Measurements from ENCODE around the gene AATK.

Gene AATK

GRCh38 chr17:81114351-81115093, 51.5 kb downstream of the AATK start:
- DNase-seq (ENCODE audit: low read depth in 1 of 2, low spot score in 1 of 2), result no peak

- DNase-seq (ENCODE audit: low read depth in 1 of 2, low spot score in 1 of 2), result no peak
These were observed 52.8 kb downstream of the AATK start for GRCh38 chr17:81113158-81113724.

GRCh38 chr17:81112450-81112849, 53.6 kb downstream of the AATK start:
- DNase-seq (ENCODE audit: low read depth in 1 of 2, low spot score in 1 of 2), result no peak

DNA sequence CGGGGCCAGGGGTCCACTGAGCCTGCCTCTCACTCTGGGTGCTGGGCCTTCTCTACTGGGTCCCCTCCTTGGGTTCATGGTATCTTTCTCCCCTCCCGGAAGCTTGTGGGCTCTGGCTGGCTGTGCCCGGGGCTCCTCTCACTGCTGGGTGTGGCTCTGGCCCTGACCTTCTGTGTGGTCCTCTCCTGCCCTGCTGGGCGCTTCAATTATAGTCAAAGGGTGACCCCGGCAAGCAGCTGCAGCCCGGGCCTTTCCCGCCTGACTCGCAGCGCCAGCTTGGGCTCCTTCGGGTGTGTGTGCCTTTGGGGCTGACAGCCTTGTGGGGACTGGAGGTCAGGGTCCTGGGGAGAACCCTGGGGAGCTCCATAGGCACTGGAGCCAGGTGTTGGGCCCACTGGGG, 55.0 kb downstream of the AATK start:
- no peak for DNase-seq (ENCODE audit: low read depth in 1 of 2, low spot score in 1 of 2)

- DNase-seq (ENCODE audit: low read depth in 1 of 2, low spot score in 1 of 2), result no peak
These were observed 55.5 kb downstream of the AATK start for GRCh38 chr17:81110488-81111040.

DNA sequence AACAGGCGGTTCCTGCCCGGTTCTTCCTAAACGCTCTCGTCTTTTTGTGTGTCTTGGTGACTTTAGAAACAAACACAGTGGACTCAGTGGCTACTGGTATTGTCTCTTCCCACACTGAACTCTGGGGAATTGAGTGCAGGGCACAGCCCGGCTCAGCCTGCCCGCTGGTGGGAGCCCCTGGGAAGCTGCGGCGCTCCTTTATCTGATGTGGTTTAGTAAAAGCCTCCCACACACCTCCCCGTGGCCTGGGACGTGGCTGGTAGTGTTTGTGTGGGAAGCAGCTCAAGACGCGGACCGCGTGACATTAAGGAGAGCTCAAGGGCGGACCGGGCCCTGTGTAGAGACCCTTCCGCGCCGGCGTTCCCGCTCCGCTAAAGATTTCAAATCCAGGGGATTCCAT, 56.1 kb downstream of the AATK start:
- DNase-seq (ENCODE audit: low read depth in 1 of 2, low spot score in 1 of 2), result no peak

GRCh38 chr17:81108220-81108619, 57.8 kb downstream of the AATK start:
- DNase-seq (ENCODE audit: low read depth in 1 of 2, low spot score in 1 of 2), result no peak

DNA sequence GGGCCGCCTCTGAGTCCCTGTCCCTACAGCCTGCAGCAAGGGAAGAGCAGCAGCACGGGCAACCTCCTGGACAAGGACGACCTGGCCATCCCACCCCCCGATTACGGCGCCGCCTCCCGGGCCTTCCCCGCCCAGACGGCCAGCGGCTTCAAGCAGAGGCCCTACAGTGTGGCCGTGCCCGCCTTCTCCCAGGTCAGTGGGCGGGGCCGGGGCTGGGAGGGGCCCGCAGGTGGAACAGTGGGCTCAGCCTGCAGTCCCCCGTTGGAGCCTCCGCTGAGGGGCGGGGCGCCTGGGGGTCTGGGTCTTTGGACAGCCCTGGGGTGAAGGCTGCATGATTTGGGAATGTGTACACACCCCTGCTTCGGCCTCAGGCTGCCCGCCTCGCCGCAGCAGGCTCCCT, 59.3 kb downstream of the AATK start:
- no peak for DNase-seq (ENCODE audit: low read depth in 1 of 2, low spot score in 1 of 2)

DNA sequence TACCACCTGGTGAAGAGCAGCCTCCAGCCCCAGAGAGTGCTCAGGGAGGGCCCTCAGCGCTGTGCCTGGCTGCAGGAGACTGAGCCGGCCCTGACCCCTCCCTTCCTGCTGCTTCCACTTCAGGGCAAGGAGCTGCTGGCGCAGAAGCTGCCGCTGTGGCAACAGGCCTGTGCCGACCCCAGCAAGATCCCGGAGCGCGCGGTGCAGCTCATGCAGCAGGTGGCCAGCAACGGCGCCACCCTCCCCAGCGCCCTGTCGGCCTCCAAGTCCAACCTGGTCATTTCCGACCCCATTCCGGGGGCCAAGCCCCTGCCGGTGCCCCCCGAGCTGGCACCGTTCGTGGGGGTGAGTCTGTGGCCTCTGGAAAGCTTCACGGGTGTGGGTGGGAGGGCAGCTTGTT, 62.6 kb downstream of the AATK start:
- no peak for DNase-seq (ENCODE audit: low read depth in 1 of 2, low spot score in 1 of 2)

DNA sequence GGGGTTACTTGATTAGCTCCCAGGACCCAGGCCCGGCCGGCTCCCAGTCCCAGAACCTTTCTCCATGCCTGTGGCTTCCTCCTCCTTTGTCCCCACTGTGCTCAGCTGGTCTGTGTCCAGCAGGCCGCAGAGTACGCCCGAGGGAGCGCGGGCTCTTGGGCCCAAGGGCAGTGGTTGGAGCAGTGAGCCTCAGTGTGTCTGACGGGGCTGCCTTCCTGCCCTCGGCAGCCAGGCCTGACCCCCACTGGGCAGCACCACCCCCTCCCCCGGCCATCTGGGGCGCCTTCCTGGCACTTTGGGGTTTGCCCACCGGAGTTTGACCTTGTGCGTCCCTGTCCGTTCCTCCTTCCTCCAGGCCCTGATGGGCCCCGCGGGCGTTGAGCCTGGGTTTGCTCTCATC, 63.2 kb downstream of the AATK start:
- no peak for DNase-seq (ENCODE audit: low read depth in 1 of 2, low spot score in 1 of 2)

DNA sequence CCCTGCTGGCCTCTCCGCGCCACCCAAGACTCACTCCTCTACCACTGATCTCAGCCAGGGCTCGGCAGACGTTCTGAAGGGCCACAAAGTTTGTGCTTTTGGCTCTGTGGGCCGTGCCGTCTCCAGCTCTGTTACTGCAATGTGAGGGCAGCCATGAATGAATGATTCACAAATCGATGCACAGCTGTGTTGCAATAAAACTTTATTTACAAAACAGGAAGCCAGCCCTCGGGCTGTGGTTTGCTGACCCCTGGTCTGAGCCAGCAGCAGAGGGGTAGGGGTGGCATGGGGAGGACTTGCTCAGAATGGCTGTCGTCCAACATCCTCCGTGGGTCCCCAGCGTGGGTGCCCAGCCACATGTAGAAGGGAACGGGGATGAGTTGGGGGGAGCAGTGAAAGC, 63.7 kb downstream of the AATK start:
- DNase-seq (ENCODE audit: low read depth in 1 of 2, low spot score in 1 of 2), result no peak

DNA sequence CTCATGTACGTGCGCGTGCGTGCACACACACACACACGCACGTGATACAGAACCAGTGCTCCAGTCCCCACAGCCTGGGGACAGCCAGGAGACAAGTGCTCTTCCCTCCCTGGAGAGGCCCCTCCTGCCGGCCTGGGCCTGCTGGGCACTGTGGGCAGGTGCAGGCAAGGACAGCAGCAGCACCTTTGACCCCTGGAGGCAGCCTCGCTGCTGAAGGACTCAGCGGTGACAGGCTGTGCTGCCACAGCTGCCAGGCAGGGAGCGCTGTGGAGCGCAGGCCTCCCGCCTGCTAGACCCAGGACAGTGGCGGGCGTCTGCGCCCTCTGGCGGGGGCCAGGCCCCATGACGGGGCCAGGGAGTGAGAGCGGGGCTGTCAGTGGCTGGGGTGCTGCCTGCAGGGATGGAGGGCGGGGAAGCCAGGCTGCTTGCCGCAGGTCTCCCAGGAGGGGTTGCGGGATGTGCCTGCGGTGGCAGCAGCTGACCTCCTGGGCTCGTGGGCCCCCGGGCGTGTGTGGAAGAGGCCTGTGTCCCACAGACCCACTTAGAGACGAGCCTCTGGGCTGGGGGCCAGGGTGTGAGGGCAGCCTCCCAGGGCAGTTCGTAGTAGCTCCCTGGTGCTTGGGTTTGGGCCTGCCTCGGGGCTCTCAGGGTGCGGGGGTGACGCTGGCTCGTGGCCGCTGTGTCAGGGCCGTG, 64.3 kb downstream of the AATK start:
- peak; percentile 83 to 85 for DNase-seq (ENCODE audit: low read depth in 1 of 2, low spot score in 1 of 2)

- DNase-seq (ENCODE audit: low read depth in 1 of 2, low spot score in 1 of 2), result no peak
These were observed 65.4 kb downstream of the AATK start for GRCh38 chr17:81100668-81101067.

DNA sequence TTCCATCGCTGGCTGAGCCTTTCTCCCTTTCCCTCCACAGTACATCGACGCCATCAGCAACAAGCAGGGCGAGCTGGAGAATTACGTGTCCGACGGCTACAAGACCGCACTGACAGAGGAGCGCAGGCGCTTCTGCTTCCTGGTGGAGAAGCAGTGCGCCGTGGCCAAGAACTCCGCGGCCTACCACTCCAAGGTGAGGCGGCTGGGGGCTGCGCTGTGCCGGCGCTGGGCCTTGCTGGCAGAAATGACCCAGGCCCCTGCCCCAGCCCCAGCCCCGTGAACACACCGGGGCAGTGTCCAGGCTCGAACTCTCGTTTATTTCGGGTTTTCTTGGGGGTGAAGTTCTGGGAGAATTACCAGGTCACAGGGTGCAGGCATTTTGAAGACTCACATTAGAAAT, 66.1 kb downstream of the AATK start:
- DNase-seq (ENCODE audit: low read depth in 1 of 2, low spot score in 1 of 2), result no peak

- no peak for DNase-seq (ENCODE audit: low read depth in 1 of 2, low spot score in 1 of 2)
These were observed 68.1 kb downstream of the AATK start for GRCh38 chr17:81097943-81098308.

DNA sequence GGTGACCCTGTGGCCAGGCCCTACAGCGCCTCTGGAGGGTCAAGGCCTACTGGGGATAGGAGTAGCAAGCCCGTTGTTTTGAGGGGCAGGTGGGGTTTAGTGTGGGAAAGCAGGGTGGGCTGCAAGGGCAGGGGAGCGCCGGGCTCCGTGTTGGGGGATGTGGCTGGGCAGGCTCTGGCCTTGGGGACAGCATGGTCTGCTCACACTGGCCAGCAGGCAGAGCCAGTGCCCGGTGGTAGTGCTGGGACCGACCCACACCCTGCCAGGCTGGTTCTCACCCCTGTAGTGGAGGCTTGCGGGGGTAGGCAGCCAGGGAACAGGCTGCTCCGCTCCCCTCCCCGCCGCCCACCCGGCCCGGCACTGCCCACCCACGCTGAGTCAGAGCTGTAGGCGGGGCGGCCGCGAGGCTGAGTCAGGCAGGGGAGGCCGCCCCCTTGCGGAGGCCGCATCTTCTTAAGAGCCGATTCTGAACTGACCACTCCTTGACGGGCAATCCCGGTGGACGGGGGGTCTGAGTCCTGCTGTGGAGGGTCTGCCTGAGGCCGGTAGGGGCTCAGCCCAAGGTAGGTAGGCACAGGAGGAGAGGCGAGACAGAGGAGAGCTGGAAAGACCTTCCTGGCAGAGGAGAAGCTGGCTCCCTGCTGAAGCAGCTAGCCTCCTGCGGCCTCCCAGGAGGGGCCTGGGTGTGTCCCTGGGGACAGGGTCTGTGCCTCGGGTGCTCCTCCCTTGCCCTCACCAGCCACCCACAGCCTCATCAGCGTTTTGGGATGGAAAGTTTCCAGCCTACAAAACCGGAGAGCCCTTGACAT, 68.7 kb downstream of the AATK start:
- DNase-seq (ENCODE audit: low read depth in 1 of 2, low spot score in 1 of 2), result peak; percentile 19 to 50

- DNase-seq (ENCODE audit: low read depth in 1 of 2, low spot score in 1 of 2), result no peak
These were observed 69.3 kb downstream of the AATK start for GRCh38 chr17:81096741-81097133.

DNA sequence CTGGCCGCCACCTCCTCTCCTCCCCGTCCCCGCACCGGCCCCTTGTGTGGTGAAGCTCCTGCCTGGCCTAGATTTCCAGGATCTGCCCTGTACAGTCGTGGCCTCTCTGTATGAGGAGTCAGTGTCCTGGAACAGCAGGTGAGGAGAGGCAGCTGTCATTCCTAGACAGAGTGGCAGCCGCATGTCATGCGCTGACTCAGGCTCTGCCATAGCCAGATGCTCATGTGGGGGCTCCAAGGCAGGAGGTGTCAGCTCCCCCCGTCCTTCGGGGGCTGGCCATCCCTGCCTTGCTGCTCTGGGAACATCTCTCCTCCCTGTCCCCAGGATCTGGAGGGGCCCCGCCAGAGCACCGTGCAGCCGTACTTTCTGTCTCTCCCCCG, 70.6 kb downstream of the AATK start:
- no peak for DNase-seq (ENCODE audit: low read depth in 1 of 2, low spot score in 1 of 2)

GRCh38 chr17:81094509-81095382, 71.3 kb downstream of the AATK start:
- DNase-seq (ENCODE audit: low read depth in 1 of 2, low spot score in 1 of 2), result peak; percentile 66 to 73

Measured in stimulated activated CD4-positive, alpha-beta T cell treated with anti-CD3 and anti-CD28 coated beads, Interleukin-15, amount 100 ng/mL, for 1 hour (primary cell).